NCI-H1092 treated with DMSO at 0.1 percent for 48 hours (cell line): ENCODE data around the gene UGT2A1.

Experiments used
- DNase-seq: peaks from one replicate; lab custom pipeline; 2025; lab: John Stamatoyannopoulos, UW

Gene UGT2A1

GRCh38 chr4:69589884-69590283 lies 63.2 kb downstream of the UGT2A1 start:
- DNase-seq, result no peak

DNA sequence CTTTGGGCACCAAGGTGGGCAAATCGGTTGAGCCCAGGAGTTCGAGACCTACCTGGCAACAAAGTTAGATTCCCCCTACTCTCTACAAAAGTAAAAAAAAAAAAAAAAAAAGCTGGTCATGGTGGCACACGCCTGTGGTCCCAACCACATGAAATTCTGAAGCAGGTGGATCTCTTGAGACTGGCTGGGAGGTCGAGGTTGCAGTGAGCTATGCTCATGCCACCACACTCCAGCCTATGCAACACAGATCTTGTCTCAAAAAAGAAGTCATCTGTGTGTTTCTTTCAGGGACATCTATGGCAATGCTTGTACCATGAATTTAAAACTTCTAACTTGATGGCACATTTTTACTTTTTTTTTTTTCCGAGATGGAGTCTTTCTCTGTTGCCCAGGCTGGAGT lies 68.9 kb downstream of the UGT2A1 start:
- no peak for DNase-seq

DNA sequence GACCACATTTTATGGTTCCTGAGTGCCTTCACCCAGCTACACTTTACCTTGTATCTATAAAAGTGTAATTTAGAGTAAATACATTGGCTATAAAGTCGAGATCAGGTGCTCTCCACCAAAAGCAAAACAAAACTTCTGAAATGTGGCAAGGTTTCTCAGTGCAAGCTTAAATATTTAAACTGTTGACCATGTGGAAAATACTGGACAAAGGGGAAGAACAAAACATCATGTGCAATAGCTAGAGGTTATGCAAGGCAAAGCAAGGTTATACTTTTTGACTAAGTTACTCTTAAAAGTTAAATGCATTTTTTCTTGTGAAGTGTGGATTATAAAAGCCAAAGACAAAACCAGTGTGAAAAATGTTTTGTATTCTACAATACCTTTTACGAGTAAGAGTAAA lies 69.5 kb downstream of the UGT2A1 start:
- DNase-seq, result no peak

- DNase-seq, result no peak
Measured at GRCh38 chr4:69577245-69577644, 75.8 kb downstream of the UGT2A1 start.

DNA sequence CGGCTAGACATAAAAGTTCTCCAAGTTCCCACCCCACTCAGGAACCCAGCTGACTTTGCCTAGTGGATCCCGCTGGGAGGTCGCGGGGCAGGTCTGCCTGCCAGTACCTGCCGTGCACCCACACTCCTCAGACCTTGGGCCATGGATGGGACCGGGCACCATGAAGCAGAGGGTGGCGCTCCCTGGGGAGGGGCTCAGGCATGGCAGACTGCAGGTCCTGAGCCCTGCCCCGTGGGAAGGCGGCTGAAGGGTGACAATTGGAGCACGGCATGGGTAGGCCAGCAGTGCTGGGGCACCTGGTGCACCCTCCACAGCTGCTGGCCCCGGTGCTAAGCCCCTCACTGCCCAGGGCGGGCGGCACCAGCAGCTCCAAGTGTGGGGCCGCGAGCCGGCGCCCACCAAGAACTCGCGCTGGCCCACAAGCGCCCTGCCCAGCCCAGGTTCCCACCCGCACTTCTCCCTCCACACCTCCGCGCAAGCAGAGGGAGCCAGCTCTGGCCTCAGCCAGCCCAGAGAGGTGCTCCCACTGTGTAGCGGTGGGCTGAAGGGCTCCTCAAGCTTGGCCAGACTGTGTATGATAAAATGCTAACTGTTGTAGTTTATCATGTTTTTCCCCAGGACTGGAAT lies 76.7 kb downstream of the UGT2A1 start:
- DNase-seq, result no peak

DNA sequence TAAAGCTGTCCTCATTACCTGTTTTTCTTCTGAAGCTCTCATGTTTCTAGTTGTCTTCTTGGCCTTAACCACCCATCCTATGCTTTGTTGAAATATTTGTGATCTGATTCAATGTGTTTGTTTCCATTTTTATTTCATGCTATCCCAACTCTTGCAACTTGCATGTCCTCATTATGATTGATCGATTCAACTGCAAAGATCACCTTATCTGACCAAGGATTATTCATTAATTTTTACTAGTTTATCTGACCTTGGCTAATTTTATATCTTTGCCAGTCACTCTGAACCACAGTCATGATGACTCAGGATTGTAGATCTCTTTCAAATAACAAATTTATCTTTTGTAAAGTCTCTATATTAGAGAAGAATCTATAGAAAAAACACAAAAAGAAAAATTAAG lies 84.3 kb downstream of the UGT2A1 start:
- DNase-seq, result no peak

GRCh38 chr4:69563424-69563823 lies 89.6 kb downstream of the UGT2A1 start:
- DNase-seq, result no peak

GRCh38 chr4:69549651-69550050 lies 103.4 kb downstream of the UGT2A1 start:
- DNase-seq, result no peak

DNA sequence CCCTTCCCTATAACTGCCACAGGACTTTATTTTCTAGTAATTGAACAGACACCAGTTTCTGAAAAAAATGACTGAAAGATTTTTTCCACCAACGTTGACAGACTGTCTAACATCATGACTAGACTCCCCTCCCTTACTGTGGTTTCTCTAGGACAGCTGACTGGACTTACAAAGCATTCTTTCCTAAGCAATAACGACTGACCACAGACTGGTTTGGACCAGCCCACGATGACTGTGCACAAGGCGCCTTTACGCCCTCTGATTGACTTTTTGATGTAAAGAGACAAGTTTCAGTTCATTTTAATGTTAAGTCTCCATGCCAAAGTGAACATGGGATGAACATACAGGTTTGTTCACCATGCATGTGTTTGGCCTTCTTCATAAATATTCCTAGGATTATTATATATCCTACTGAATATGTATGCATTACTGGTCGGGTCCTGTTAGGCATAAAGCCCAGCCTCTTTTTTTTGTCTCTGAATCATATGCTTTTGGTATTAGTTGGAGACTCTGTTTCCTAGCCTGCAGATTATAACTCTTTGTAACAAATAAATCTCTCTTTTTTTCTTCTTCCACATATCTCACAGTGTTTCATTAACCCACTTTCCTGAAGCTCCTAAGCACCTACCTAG lies 106.8 kb downstream of the UGT2A1 start:
- no peak for DNase-seq
